Measurements from ENCODE around the gene ZNF22.
A peak's percentile ranks its signal among the peaks of the same experiment; 100 is the strongest.

Gene ZNF22

DNA sequence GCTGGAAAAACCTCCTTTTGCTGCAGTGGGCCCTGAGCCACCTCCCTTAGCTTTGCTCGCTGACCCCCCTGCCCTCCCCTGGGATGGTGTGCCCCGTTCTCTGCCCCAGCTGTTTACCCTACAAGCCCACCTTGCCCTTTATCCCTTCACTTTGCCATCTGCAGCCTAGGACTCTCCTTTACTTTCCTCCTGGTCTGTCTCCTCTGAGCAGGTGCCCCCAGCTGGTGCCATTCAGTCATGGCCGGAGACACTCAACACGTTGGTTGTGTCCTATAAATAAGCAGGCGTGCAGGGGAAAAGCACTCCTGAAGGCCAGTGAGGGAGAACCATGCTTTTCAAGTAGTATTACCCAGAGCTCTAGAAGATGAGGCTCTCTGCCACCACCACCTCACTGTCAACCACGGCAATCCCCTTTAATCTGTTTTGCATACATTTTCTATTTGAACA lies 35.0 kb upstream of the ZNF22 start:
- peak; percentile 35 for DNase-seq

DNA sequence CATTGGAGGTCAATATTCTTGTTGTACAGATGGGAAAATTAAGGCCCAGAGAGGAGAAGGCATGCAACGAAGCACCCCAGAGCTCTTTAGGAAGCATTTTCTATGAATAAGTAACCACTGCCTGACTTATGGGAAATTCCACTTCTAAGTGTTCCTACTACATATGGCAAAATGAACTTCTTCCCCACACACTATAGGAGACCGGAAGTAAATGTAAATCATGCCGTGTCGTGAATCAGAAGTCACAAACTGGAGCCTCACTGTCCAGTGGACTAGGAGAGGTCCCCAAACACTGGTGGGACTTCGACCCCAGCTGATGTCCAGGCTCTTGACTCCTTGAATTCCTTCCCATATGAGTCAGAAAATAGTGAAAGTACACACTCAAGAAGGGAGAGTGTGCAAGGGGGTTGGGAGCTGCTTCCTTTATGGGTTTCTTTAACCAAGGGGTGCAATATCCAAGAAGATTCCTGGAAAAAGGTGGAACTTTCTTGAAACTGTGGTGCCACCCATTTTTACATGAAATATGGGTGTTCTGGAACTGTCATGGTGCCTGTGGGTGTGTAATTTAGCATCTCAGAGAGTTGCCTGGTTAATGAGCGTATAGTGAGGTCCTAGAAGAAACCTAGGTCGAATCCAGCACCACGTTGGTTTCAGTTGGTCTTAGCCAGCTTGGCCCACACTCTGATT lies 34.5 kb upstream of the ZNF22 start:
- peak; percentile 12 for DNase-seq

DNA sequence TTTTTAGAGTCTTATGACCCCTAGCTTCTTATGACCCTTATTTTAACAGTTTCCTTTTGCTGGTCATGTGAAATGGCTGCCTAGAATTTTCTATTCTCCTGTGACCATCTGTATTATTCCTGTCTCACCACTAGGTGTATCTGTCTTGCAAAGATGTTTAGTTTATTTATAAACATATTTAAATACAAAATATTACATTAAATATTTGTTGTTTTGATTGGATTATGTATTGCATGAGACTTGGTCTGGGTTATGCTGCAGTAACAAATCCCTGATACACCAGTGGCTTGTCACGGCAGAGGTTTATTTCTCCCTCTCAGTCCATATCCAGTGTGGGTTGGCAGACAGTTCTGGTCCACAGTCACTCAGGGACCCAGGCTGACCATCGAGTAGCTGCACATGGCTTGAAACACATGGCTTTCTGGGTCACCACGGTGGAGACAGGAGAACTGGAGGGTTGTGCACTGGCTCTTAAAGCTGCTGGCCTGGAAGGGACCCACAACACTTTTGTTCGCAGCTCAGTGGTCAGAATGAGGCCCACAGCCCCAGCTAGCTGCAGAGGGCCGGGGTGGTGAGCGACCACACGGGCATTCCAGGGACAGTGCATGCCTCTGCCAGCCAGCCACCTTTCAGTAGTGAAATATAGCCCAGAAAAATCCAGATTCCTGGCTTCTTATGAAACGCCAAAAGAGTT lies 33.8 kb upstream of the ZNF22 start:
- peak; percentile 19 for DNase-seq

DNA sequence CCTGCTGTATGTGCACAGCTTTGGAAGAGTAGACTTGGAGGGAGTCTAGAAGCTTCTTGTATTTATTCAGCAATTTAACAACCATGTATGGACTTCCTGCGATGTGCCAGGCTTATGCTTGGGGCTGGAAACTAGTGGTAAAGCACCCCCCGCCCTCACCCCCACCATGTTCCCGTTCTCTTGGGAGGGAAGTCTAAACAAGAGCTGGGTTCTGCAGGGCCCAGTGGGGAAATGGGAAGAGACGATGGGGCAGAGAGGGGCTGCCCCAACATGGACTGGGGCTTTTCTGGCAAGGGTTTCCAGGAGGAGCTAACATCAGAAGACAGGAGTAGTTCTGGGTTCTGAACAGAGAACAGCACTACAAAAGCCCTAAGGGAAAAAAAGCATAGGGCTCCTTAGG lies 33.1 kb upstream of the ZNF22 start:
- DNase-seq = peak; percentile 33

DNA sequence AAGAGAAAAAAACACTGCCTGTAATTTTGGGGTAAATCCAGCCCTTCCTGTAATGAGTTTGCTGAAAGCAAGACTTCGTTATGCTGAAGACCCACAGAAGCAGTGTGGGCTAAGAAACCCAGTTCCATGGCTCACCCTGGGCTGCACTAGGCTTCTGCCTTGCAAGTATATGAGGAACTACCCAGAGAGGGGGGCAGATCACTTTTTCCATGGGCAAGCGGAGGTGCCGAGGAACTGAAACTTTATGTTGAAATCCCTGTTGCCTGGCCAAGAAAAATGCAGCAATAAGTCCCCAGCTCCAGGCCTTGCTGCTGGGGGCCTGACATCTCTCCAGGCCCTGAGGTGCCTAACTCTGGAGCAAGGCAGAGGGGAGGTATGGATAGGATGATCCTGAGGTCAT lies 32.6 kb upstream of the ZNF22 start:
- DNase-seq = peak; percentile 74

DNA sequence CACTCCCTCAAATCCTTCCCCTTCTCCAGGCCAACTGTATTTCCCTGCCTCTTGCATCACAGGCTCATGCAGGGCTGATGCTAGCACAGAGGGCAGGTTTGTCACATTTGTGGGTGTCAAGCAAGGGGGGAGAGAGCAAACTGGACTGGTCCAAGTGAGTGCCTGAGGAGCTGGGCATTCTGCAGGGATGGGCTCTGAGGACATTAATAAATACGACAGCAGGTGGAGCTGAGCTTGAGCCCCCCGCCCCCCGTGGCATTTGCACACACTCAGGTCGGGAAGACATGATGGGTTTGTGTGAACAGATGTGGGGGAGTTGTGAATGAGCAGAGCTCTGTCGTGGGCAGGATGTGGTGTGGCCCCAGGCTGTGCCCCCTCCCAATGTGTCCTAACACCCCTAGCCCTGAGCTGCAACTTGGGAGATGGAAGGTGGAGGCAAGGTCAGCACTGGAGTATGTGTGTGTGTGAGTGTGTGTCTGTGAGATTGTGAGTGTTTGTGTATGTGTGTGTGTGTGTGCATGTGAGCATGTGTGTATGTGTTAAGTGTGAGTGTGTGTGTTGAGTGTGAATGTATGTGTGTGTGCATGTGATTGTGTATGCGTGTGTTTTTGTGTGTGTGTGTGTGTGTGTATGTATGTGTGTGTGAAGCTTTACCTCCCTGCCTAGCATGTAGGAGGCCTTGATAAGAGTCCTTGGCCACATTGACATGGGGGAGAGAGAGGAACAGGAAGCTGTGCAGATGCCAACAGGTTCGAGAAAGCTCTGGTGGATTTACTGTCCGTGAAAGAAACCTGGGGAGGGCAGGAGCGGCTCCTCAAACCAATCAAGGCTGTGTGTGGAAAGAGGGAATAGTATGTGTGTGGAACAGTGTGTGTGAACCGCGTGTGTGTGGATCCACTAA lies 32.0 kb upstream of the ZNF22 start:
- no peak for DNase-seq

DNA sequence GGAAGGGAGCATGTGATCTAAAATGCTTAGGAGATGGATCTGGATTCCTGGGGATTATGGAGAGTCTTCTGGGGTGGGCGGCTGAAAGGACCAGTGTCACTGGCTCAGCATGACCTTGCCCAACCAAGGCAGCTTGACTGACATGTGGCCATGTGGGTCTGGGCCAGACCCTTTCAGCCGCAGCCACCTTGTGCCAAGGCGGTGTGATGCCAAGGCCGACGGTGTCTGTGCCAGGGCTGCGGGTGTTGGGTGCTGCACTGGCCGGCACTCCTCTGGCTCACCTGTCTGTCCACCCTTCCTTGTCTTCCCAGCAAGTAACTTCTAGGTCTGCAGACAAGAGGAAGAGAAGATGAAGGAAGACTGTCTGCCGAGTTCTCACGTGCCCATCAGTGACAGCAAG lies 30.9 kb upstream of the ZNF22 start:
- DNase-seq = no peak

DNA sequence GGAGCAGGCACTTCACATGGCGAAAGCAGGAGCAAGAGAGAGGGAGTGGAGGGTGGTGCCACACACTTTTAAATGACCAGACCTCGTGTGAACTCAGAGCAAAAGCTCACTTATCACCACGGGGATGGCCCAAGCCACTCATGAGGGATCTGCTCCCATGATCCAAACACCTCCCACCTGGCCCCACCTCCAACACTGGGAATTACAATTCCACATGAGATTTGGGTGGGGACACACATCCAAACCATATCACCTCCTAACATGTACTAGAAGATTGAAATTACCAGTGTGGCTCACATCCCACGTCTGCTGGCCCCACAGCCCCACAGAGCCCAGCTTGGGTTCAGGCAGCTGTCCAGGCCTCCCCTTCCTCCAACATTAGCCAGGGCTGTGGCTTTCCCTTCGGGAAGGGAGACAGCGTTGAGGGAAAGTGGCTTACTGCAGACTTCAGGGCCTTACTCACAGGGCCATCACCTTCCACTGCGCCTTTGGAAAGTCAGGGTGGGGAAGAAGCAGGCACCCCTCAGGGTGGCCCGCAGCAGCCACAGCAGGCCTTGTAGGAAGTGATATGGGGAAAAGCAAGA lies 29.8 kb upstream of the ZNF22 start:
- no peak for DNase-seq

DNA sequence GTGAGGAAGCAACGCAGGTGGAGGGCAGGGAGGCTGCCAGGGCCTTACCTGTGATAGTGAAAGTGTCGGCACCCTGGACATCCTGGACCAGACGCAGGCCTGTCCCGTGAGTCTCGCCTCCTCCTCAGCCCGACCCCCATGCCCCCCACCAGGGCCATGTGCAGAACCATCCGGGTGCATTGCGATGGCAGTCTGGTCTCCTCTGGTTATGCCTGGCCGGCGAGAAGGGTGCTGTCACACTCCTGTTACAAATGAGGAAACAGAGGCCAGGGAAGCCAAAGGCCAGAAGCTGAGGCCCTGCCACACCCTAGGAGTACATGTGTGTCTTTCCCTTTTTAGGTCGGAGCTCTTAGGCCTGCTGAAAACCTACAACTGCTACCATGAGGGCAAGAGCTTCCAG lies 29.3 kb upstream of the ZNF22 start:
- no peak for DNase-seq

DNA sequence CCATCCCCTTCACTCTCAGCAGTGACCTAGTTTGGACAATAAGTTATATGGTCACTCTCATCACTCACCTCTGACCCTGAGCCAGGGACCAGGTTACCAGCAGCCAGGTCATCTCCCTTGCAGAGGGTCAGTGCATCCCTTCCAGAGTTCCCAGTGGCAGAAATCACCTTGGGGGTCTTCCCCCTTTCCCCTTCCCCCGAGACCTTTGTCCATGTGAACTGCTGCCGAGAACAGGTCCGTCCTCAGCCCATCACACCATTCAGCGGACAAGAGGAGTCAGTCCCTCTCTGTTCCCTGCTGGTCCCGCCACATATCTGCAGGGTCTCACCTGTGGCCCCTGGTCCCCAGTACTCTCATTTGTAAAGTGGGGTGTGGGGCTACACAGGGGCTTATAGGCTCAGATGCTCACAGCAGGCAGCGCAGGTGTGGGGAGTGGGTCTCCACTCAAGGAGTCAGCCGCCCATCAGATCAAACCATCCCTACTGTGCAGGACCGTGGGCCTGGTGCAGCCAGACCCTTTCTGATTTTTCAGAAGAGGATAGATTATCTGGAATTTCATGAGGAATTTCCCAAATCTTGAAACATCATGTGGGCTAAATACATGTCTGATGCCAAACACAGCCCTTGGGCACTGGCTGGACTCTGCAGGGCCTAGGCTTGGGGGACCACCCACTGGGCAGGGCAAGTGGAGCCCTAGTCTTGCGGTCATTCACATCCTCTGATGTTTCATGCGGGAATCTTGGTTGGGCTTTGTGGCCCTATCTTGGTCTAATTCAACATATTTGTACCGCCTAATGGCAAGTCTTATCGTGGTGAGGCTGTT lies 28.6 kb upstream of the ZNF22 start:
- no peak for DNase-seq

DNA sequence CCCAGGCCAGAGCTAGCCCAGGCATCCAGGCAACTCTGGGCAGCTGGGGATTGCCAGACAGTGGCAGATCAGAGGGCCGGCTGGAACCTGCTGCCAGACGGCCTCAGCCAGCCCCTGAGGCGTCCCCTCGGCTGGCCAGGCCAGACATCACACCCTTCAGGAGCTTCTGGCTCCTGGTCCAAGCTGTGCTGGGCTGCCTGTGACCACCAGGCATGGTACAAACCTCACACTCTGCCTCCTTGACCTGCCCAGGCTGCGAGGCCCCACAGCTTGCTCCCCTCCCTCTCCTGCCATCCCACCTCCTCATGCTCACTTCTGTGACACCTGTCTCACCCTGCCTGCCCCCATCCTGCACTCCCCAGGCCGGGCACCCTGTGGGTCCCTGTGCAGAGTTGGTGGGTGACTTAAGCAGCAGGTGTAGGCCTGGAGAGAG lies 27.8 kb upstream of the ZNF22 start:
- DNase-seq = no peak

DNA sequence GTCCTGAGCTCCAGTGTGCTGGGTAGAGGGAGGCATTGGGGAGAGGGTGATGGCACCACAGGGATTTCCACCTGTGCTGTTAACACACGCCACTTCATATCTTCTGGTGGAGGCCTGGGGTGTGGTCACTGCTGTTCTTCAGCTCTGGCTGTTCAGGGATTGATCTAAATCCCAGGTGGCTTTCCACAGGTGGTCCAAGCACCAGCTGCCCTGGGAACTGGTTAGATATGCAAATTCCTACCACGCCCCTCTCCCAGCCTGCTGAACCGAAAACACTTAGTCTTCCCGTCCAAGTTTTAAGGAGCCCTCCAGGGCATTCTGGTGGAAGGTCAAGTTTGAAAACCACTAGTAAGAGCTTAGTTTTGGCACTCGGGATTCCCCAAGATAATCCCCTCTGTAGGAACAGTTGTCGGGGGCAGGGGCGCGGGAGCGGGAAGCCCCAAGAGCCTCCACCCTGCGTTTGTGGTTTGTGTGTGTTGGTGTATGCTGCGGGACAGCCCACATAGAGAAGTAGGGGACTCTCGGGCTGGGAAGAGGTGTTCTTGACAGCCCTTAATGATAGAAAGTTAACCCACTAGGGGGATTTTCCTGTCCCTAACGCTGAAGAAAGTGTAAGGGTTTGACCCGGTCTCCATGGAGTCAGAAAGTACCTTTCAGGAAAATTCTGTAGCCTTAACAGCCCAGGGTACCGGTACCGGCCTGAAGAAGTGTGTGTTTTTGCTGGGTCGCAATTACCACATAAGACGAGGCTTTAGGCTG lies 27.2 kb upstream of the ZNF22 start:
- DNase-seq = no peak

DNA sequence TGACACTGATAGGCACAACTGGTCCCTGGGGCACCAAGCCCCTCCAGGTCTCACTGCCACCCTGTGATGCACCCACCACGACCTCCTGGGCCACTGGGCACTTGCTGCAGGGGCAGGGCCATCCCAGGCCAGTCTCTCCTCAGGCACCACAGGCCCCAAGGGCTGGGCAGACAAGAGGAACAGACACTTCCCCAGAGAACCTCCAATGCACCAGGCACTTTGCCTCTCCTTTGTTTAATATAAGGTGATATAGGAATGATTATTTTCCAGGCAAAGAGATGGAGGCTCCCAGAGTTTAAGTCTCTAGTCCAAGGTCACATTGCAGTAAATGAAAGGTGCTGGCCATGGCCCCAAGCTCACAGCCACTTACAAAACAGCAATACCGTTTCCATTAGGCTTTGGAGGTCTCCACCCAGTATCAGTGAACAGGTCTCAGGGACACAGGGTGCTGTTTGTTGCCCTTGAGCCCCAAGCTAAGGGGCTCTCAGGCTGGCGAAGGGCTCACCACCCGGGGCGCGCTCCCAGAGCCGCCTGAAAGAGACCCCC lies 26.6 kb upstream of the ZNF22 start:
- no peak for DNase-seq

DNA sequence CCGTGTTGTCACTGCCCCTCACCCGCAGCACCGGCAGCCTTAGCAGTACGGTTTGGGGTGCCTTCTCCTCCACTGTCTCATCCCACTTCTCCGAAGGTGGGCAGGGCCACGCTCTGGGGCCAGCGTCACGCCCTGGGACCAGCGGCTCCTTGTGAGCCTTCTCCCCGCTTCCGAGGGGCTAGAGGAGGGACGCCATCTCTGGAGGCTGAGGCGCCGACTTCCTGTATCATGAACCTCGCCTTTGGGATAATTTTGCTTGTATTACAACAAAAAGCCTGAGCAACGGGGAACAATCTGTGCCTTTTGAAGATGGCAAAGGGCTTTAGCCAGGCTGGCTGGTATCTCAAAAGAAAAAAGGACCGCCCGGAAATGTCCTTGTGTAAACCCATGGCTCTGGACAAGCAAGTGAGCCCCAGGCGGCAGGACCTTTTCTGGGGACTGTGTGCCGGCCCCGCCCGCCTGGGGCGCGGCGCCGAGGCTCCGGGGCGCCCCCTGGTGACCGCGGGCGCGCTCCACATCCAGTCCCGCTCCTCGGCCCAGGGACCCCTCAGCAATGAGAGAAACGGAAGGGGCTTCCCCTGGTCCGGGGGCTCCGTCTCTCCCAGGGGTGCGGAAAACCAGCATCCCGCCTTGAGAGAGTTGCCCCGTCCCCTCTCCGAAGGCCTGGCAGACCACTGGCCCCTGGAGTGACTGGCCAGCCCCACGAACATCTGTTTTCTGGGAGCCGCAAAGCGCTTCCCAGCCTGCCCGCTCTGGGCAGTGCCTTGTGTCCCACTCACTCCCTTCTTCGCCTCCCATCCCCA lies 25.9 kb upstream of the ZNF22 start:
- peak; percentile 80 for DNase-seq

DNA sequence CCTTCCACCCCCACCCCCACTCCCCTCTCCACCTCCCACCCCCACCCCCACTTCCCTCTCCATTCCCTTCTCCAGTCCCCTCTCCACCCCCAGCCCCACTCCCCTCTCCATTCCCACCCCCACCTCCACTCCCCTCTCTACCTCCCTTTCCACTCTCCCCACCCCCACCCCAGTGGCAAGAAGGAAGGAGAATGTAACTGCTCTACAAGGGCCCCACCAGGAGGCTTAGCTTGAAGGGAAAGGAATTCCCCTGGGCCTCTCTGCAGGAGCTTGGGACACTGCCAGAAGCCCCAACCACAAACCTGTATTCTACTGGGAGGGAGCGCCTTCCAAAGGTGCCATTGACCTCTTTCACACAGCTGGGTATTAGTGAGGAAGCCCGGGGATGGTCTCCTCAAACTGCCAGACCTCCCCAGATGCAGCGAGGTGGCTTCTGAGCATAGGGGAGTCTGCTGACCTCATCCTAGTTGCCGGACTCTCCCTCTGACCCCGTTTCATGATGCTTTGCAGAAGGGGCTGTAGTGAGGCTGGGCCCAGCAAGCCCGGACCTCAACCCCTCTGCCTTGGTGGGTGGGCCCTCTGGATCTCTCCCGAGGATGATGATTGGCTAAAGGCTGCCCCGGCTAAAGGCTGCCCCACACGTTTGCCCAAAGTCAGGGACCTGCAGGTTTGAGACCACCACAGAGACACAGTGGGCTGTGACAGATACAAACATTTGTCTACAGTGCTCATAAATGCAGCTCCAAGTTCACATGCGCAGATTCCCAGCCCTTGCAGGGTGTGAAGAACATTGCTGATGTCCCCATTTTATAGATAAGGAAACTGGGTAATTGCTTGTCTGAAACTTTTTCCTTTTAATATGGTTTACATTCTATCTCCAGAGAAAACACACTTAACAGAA lies 25.0 kb upstream of the ZNF22 start:
- DNase-seq = peak; percentile 66

DNA sequence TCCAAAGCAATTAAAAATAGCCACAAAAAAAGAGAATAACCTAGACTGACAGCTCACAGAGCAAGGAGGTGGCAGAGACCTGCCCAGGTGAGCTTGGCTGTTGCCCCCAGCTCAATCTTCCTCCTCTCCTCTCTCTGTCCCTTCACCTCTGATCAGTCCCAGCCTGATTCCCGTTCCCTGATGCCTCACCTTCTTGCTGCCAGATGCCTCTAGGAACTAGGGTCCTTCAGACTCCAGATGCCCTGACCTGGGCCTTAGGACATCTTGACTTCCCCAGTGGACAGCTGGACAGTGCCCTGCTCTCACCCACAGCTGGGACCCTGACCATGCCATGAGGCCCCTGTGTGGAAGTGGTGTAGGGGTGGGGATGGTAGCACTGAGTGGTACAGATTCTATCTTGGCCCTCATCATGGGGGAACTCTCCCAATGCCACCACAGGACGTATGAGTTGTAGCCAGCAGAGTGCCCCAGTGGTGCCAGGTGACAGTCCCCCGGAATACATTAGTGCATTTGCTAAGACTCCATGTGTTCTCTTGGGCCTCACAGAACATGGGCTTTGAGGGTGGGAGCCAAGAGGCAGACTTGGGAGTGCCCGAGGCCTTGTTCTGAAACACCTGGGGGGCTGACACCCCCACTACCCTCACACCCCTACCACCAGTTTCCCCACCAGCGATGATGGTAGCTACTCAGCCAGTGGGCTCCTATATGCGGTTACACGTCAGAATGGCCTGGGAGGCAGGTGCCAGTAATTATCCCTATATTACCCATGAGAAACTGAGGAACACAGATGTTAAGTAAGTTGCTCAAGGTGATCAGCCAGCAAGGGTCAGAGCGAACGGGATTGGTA lies 24.1 kb upstream of the ZNF22 start:
- DNase-seq = no peak

DNA sequence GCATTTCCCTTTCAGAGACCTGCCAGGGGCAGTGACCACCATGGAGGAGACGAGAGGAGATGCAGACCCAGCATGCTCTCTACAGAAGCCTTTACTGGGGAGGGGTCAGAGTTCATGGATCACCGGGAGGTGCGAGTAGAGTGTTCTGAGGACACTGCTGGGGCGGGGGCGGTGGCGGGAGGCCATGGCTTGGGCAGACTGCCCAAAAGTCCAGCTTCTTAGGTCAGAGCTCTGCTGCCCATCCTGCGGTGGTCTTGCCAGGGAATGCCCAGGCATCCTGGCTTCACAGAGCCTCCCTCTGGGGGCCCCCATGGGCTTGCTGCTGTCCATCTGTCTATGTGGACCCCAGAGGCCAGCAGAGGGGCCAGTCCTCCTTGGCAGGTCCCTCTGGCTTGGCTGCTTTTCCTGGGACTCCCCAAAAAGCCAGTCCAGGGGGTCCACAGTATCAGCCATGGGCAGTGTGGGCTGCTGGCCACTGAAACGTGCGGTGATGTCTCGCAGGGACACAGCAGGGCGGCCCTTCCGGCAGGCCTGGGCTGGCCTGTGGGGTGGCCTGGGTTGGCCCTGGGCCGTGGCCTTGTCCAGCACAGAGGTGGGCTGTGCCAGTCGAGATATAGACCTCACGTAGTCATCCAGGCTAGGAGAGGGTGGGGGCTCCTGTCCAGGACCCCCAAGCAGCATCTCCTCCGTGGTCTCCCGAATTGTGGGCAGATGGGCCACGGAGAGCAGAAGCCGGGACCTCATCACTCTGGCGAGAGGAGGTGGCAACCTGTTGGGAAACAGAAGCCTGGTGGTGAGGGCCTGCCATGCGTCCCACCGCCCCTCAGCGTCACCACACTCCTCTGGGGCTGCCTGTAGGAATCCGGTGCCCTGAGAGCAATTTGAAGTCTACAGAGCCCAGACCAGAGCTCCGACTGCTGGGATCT lies 23.2 kb upstream of the ZNF22 start:
- DNase-seq = no peak
